HepG2 (cell line): ENCODE data around the gene OR1D5. TPM values are rescaled to one million over a fixed set of nuclear protein-coding genes. Genes with fewer than 3 reads are reported as not detected.

Experiments
- ATAC-seq: fragments of 200-7000 bp; cut with Tn5 transposase; 3 replicates; pipeline ENCODE4 v1.9.1; 2020; ENCODE audit warnings: mild to moderate bottlenecking, moderate library complexity
- BruUV-seq: library from RNA; stranded (reverse); fragments of 400-500 nt; replicated peaks from 2 replicates; lab custom pipeline; 2021; lab: Mats Ljungman, UMichigan
- CTCF ChIA-PET: fragments of 300-600 bp; formaldehyde crosslinking; extraction: SDS; loops from one replicate; lab custom pipeline; 2021; ENCODE audit warnings: low total read pairs, inconsistent platforms, low intra/inter-chr PET ratio; lab: Yijun Ruan, JAX
- POLR2A ChIA-PET: fragments of 350-600 bp; sonication (Branson Sonifier 250); formaldehyde crosslinking; loops from one replicate; lab custom pipeline; 2020; ENCODE audit warnings: antibody characterized with exemption, inconsistent platforms; lab: Yijun Ruan, JAX
- DNase-seq: peaks from one replicate; pipeline ENCODE4 v3.0.0-alpha.2; 2015; ENCODE audit warnings: low spot score
- FAIRE-seq: peaks from 3 replicates; lab custom pipeline; 2011; peaks lifted over from hg19 to GRCh38; lab: Jason Lieb, UNC
- H2AFZ ChIP-seq: one replicate; pipeline ENCODE4 v1.6.1; 2011; ENCODE audit warnings: low read length, inconsistent platforms
- H3K27ac ChIP-seq: fragments of 300-600 bp; 3 replicates; pipeline ENCODE4 v1.8.0; 2011; ENCODE audit warnings: mixed run types, mild to moderate bottlenecking, mixed read lengths, low read length, inconsistent platforms; ENCODE audit not compliant: insufficient read depth; ENCODE audit errors: extremely low read length
- H3K27me3 ChIP-seq, 2 experiments: fragments of 200-600 bp in 1 of 2; 2 replicates in 1 of 2; 3 replicates in 1 of 2; pipeline versions ENCODE4 v1.6.0 to v1.8.0; 2011; ENCODE audit warnings: low read length in 2 of 2, mild to moderate bottlenecking in 2 of 2, moderate library complexity in 2 of 2, inconsistent platforms in 1 of 2; ENCODE audit not compliant: insufficient read depth in 2 of 2, control insufficient read depth in 1 of 2
- H3K36me3 ChIP-seq, 2 experiments: fragments of 200-600 bp in 1 of 2; replicated peaks in 1 of 2; 2 replicates in 1 of 2; 3 replicates in 1 of 2; pipeline versions ENCODE4 v1.5.1 to v1.8.0; 2011; ENCODE audit warnings: low read length in 2 of 2, inconsistent platforms in 1 of 2; ENCODE audit not compliant: insufficient read depth in 2 of 2, control insufficient read depth in 1 of 2
- H3K4me1 ChIP-seq: 2 replicates; pipeline ENCODE4 v1.5.1; 2012; ENCODE audit warnings: low read length, inconsistent platforms; ENCODE audit not compliant: insufficient read depth
- H3K4me2 ChIP-seq: 2 replicates; pipeline ENCODE4 v1.6.0; 2011; ENCODE audit warnings: low read depth, low read length, inconsistent platforms
- H3K4me3 ChIP-seq, 3 experiments: fragments of 200-600 bp in 1 of 3; sonication (generic), shearing (Covaris generic) in 1 of 3; replicated peaks in 1 of 3; 2 replicates each; pipeline ENCODE4 v1.5.1; 2011 to 2016; ENCODE audit warnings: low read length in 3 of 3, inconsistent platforms in 2 of 3, low read depth in 2 of 3, mild to moderate bottlenecking in 2 of 3, control low read depth in 1 of 3, mixed read lengths in 1 of 3; ENCODE audit not compliant: insufficient read depth in 1 of 3
- H3K79me2 ChIP-seq: one replicate; pipeline ENCODE4 v1.6.1; 2011; ENCODE audit warnings: low read length, inconsistent platforms; ENCODE audit not compliant: insufficient read depth
- H3K9ac ChIP-seq: 2 replicates; pipeline ENCODE4 v1.6.0; 2011; ENCODE audit warnings: mild to moderate bottlenecking, low read depth, low read length, inconsistent platforms; ENCODE audit not compliant: insufficient read depth
- H3K9me3 ChIP-seq: 2 replicates; pipeline ENCODE4 v1.5.1; 2012; ENCODE audit warnings: mild to moderate bottlenecking, low read length
- H4K20me1 ChIP-seq: 2 replicates; pipeline ENCODE4 v1.6.0; 2011; ENCODE audit warnings: inconsistent platforms, mild to moderate bottlenecking, low read length, moderate library complexity; ENCODE audit not compliant: insufficient read depth
- NR2F6 ChIP-seq, 2 experiments: IDR thresholded peaks; 2 replicates each; pipeline ENCODE4 v1.6.1; 2016; ENCODE audit warnings: antibody characterized with exemption in 1 of 2, mild to moderate bottlenecking in 1 of 2
- PAF1 ChIP-seq: IDR thresholded peaks from 2 replicates; pipeline ENCODE4 v1.6.1; 2016; ENCODE audit warnings: missing genetic modification reagents, missing compliant biosample characterization
- SRSF1 ChIP-seq: fragments of 200-400 bp; formaldehyde crosslinking; optimal IDR thresholded peaks from 2 replicates; pipeline ENCODE3; 2017; ENCODE audit warnings: mild to moderate bottlenecking, low read depth, low read length, moderate library complexity
- ZKSCAN5 ChIP-seq: sonication (generic); formaldehyde crosslinking; IDR thresholded peaks from 2 replicates; pipeline ENCODE4 v1.5.1; 2020; ENCODE audit warnings: mild to moderate bottlenecking, missing genetic modification reagents
- ZNF205 ChIP-seq: IDR thresholded peaks from 2 replicates; pipeline ENCODE4 v1.6.1; 2018; ENCODE audit warnings: missing biosample characterization, missing genetic modification reagents
- ZNF367 ChIP-seq: sonication (generic); formaldehyde crosslinking; IDR thresholded peaks from 2 replicates; pipeline ENCODE4 v1.4.0; 2020; ENCODE audit warnings: missing genetic modification reagents, borderline replicate concordance
- ZNF496 ChIP-seq: sonication (generic); formaldehyde crosslinking; IDR thresholded peaks from 2 replicates; pipeline ENCODE4 v1.8.1; 2023; ENCODE audit warnings: mild to moderate bottlenecking, moderate library complexity, missing genetic modification reagents; ENCODE audit not compliant: insufficient replicate concordance
- WGBS: methylation state at CpG from one replicate; pipeline ENCODE4 v1.1.6; 2017; ENCODE audit warnings: low lambda C conversion rate; 5-methylcytosine and 5-hydroxymethylcytosine counted together
- in situ Hi-C: cut with HindIII; loops from 2 replicates; pipeline ENCODE4 v1.10.0; 2017; ENCODE audit warnings: low pct_unique_long_range_greater_than_20kb; ENCODE audit not compliant: extremely low pct_ligation_motif_present
- intact Hi-C: fragments of 100-400 bp; cut with micrococcal nuclease; formaldehyde crosslinking; loops from one replicate; pipeline ENCODE4 v1.10.0; 2022; ENCODE audit not compliant: unreplicated experiment
- polyA plus RNA-seq, 8 experiments: library from polyadenylated mRNA; depleted of rRNA in 3 of 8; stranded (reverse) in 7 of 8; unstranded in 1 of 8; fragments of >200 nt; fragmentation: Illumina TruSeq in 4 of 8; extraction: Trizol in 4 of 8; gene quantifications; 2 replicates each; pipeline versions ENCODE4 v1.2.1 to v1.2.3, GENCODE V29; 2011 to 2016; ENCODE audit warnings: low read depth in 4 of 8, missing spikeins in 1 of 8, mixed read lengths in 1 of 8; ENCODE audit not compliant: insufficient read depth in 1 of 8
- total RNA-seq, 5 experiments: library from RNA; depleted of rRNA; stranded (reverse); fragments of >200 nt; fragmentation: Illumina TruSeq; extraction: Trizol; gene quantifications; 2 replicates each; pipeline ENCODE4 v1.2.3, GENCODE V29; 2016; ENCODE audit warnings: low read depth in 1 of 5
- TF ChIP-seq, protein P1 (sequence below): sonication (generic); formaldehyde crosslinking; IDR thresholded peaks from 2 replicates; pipeline ENCODE4 v1.4.0; 2020; ENCODE audit warnings: mild to moderate bottlenecking, missing genetic modification reagents
- TF ChIP-seq, protein P2 (sequence below): sonication (generic); formaldehyde crosslinking; IDR thresholded peaks from 2 replicates; pipeline ENCODE4 v1.4.0; 2020; ENCODE audit warnings: missing genetic modification reagents
- TF ChIP-seq, protein P3 (sequence below): sonication (generic); formaldehyde crosslinking; IDR thresholded peaks from 2 replicates; pipeline ENCODE4 v1.4.0; 2020; ENCODE audit warnings: missing genetic modification reagents

Gene OR1D5
- total and polyA plus RNA-seq, 2 of the 13 experiments (the other 11 are each of a cell fraction or from before 2014, with no cell fraction given), result not detected

DNA sequence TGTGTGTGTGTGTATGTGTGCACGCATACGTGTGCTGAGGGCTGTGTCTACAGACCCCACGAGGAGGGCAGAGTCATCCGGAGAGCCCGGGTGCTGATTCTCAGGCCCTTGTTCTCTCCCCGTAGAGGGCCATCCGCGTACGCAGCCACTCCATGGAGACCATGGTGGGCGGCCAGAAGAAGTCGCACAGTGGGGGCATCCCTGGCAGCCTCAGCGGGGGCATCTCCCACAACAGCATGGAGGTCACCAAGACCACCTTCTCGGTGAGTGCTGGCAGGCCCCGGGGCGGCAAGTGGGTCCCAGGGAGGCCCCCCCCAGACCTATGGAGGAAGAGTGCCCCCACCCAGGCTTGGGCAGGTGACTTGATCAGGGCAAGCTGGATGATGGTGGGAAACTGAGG, 45.5 kb downstream of the OR1D5 start:
- ATAC-seq (no peak), DNase-seq (no peak), FAIRE-seq (no peak)
- Histone ChIP-seq H3K4me1 (no peaks in the 10 kb centered on the region), H3K9me3 (peaks cover 11% of the 10 kb centered on the region), H3K36me3 (peaks cover 8 to 37% of the 10 kb centered on the region in 2 experiments; a peak in 4 of 5 replicates), H3K4me3 (no peak overlapping the region), H3K4me2 (no peak overlapping the region), H2AFZ (no peak overlapping the region), H3K27me3 (no peaks in the 10 kb centered on the region), H4K20me1 (no peaks in the 10 kb centered on the region), H3K27ac (no peak overlapping the region), H3K9ac (no peak overlapping the region), H3K79me2 (no peaks in the 10 kb centered on the region)
- CTCF ChIA-PET, result no interaction called here
- in situ Hi-C loops (loop anchor here (5.0 to 10.0 kb wide), 3 partner anchors 81 to 191 kb away; no protein-coding TSS in a partner anchor), intact Hi-C loops (no loop called here)
- POLR2A ChIA-PET, result no interaction called here
- WGBS, result no CpG with 5 or more reads among the region's 15 CpGs
- no TSS peak for BruUV-seq
- TF ChIP-seq, protein P1, sequence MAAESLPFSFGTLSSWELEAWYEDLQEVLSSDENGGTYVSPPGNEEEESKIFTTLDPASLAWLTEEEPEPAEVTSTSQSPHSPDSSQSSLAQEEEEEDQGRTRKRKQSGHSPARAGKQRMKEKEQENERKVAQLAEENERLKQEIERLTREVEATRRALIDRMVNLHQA, result no peak
- TF ChIP-seq ZNF496 (CRISPR knock-in tag) (no peak), PAF1 (CRISPR knock-in tag) (no peak), ZKSCAN5 (CRISPR knock-in tag) (no peak), NR2F6 (IDR thresholded peaks at IDR 0.05) (no peak), NR2F6 (CRISPR knock-in tag; IDR thresholded peaks at IDR 0.05) (no peak), SRSF1 (no peak), ZNF205 (CRISPR knock-in tag) (no peak), ZNF367 (CRISPR knock-in tag) (no peak)
- TF ChIP-seq, protein P2, sequence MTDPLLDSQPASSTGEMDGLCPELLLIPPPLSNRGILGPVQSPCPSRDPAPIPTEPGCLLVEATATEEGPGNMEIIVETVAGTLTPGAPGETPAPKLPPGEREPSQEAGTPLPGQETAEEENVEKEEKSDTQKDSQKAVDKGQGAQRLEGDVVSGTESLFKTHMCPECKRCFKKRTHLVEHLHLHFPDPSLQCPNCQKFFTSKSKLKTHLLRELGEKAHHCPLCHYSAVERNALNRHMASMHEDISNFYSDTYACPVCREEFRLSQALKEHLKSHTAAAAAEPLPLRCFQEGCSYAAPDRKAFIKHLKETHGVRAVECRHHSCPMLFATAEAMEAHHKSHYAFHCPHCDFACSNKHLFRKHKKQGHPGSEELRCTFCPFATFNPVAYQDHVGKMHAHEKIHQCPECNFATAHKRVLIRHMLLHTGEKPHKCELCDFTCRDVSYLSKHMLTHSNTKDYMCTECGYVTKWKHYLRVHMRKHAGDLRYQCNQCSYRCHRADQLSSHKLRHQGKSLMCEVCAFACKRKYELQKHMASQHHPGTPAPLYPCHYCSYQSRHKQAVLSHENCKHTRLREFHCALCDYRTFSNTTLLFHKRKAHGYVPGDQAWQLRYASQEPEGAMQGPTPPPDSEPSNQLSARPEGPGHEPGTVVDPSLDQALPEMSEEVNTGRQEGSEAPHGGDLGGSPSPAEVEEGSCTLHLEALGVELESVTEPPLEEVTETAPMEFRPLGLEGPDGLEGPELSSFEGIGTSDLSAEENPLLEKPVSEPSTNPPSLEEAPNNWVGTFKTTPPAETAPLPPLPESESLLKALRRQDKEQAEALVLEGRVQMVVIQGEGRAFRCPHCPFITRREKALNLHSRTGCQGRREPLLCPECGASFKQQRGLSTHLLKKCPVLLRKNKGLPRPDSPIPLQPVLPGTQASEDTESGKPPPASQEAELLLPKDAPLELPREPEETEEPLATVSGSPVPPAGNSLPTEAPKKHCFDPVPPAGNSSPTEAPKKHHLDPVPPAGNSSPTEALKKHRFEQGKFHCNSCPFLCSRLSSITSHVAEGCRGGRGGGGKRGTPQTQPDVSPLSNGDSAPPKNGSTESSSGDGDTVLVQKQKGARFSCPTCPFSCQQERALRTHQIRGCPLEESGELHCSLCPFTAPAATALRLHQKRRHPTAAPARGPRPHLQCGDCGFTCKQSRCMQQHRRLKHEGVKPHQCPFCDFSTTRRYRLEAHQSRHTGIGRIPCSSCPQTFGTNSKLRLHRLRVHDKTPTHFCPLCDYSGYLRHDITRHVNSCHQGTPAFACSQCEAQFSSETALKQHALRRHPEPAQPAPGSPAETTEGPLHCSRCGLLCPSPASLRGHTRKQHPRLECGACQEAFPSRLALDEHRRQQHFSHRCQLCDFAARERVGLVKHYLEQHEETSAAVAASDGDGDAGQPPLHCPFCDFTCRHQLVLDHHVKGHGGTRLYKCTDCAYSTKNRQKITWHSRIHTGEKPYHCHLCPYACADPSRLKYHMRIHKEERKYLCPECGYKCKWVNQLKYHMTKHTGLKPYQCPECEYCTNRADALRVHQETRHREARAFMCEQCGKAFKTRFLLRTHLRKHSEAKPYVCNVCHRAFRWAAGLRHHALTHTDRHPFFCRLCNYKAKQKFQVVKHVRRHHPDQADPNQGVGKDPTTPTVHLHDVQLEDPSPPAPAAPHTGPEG, result no peak
- TF ChIP-seq, protein P3, sequence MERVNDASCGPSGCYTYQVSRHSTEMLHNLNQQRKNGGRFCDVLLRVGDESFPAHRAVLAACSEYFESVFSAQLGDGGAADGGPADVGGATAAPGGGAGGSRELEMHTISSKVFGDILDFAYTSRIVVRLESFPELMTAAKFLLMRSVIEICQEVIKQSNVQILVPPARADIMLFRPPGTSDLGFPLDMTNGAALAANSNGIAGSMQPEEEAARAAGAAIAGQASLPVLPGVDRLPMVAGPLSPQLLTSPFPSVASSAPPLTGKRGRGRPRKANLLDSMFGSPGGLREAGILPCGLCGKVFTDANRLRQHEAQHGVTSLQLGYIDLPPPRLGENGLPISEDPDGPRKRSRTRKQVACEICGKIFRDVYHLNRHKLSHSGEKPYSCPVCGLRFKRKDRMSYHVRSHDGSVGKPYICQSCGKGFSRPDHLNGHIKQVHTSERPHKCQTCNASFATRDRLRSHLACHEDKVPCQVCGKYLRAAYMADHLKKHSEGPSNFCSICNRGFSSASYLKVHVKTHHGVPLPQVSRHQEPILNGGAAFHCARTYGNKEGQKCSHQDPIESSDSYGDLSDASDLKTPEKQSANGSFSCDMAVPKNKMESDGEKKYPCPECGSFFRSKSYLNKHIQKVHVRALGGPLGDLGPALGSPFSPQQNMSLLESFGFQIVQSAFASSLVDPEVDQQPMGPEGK, result no peak
- TF ChIP-seq, all 625 proteins: peak for 0
